Middle frontal gyrus (tissue), 1 donor: ENCODE measurements around the gene AVP.

Source experiments
- DNase-seq: peaks from one replicate; pipeline ENCODE4 v3.0.0-alpha.2; 2015; ENCODE audit warnings: low spot score; ENCODE audit errors: extremely low spot score

Gene AVP

GRCh38 chr20:3047486-3048419 lies 36.8 kb downstream of the AVP start:
- DNase-seq, result no peak

DNA sequence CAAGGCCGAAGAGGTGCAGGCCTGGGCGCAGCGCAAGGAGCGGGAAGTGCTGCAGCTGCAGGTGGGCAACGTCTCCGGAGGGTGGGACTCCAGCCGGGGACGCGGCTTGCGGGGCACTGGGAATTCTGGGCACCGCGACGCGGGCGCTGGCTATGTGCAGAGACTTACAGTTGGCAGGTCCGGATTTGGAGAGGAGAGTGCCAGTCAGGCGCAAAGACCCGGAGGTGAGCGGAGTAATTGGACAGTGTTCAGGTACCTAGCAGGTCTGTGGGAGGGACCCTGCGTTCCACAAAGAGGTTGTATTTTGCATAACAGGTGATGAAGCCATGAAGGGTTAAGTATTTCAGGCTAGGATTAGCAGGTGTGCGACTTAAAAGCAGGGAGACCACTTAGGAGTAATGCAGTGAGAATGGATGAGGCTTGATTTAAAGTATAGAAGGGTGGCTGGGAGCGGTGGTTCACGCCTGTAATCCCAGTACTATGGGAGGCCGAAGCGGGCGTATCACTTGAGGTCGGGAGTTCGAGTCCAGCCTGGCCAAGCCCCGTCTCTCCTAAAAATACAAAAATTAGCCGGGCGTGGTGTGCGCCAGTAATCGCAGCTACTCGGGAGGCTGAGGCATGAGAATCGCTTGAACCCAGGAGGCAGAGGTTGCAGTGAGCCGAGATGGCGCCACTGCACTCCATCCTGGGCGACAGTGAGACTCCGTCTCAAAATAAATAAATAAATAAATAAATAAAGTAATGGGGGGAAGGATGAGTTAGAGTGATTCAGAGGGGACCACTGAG lies 37.7 kb downstream of the AVP start:
- no peak for DNase-seq

- peak; percentile 79 for DNase-seq
These were observed 38.5 kb downstream of the AVP start, which contains the start of gene MRPS26 for GRCh38 chr20:3045816-3046676. MRPS26 (plus strand) TSS chr20:3046052; CDS start chr20:3046069, 17 bp downstream.

- peak; percentile 34 for DNase-seq
These were observed 39.3 kb downstream of the AVP start for GRCh38 chr20:3045042-3045815.

DNA sequence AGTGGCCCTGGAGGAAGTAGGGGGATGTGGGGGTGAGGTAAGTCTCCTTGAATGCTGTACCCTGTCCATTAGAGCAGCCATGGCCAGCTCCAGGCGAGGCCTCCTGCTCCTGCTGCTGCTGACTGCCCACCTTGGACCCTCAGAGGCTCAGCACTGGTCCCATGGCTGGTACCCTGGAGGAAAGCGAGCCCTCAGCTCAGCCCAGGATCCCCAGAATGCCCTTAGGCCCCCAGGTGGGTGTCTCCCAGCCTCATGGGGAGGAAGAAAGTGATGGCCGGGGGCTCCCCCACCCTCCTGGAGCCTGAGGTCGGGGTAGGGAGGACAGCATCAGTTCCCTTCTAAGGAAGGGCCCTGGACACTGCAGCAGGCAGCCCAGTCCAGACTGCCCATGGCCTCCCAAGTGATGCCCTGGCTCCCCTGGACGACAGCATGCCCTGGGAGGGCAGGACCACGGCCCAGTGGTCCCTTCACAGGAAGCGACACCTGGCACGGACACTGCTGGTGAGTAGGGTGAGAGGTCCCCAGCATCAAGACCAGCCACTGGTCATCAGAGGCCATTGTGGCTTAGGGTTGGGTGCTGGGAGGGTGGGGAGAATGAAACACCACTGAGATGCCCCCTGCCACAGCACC lies 40.1 kb downstream of the AVP start:
- DNase-seq, result no peak

DNA sequence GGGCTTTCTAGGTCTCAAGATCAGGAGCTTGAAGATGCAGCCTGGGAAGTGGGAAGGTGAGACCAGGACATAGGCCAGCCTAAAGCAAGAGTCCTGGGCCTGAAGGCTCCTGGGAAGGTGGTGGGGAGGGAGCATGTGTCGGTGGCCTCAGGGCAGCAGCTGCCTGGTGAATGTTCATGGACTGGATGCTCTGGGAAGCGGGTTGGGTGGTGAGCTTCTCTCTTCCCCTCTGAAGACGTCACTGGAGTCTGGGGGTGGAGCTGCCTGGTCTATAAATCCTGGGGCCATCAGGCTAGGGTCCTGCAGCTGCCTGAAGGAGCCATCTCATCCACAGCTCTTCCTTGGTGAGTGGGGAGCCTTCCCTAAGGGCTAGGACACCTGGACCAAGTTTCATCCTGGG lies 41.2 kb downstream of the AVP start, which contains the start of gene GNRH2:
Gene GNRH2 (plus strand): TSS at position 301 of the 400 bp plus-strand sequence. CDS start 793 bp downstream, outside the sequence.
- no peak for DNase-seq

DNA sequence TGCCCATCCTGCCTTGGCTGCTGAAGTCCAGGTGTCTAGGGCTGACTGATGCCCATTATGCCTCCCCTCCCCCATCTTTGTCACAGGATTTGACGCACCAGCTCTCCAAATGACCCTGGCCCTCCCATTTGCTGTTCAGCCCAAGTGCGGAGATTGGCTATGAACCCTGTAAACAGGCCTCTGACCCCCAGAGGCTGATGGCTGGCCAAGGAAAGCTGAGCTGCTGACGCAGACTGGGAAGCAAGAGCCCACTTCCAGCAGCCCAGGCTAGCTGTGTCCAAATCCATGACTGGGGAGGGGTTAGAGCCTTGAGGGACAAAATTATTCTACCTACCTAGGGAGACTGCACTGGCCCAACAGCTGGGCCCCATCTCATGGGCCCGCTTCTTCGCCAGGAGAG lies 41.9 kb downstream of the AVP start:
- DNase-seq, result no peak

DNA sequence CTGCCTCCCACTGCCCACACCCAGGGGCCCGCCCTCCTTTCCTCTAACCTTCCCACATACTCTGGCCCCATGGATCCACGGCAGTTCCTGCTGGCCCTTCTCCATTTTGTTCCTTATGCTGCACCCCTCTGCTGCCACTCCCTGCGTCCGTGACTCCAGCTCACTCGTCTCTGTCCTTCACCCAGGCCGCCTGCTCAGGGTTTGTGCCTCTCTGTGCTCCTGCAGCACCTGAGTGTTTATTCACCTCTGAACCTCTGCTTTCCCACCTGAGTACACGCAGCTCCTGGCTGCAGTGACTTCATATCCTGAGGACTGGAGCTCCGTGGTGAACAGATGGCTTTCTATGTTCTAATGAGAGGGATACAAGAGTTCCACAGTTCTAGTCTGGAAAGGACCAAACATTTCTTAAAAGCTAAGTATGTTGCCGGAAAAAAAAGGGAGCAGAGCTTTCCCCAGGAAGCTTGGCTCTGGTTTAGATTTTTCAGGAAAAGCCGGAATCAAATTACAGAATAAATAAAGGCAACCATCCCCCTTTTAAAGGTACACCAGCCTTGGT lies 42.6 kb downstream of the AVP start:
- peak; percentile 3 for DNase-seq

DNA sequence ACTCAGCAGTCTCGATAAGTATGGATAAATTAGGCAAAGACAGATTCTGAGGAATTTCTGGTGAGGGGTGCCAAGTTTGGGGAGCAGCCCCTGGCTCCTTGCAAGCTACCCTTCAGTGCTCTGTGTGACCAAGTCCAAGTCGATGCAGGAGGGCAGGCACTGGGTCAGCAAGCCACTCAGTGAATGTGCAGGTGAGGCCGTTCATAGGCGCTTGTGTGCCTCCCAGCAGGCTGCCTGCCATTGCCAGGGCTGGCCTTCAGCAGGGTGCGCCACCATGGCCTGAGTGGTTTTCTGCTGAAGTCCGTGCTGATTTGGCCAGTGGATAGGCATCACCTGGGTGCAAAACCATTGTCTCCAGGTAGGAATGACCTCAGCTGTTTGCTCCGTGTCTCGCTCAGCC lies 44.4 kb downstream of the AVP start:
- DNase-seq, result no peak

- DNase-seq, result no peak
These were observed 45.1 kb downstream of the AVP start for GRCh38 chr20:3039426-3039825.

- no peak for DNase-seq
These were observed 46.1 kb downstream of the AVP start for GRCh38 chr20:3038454-3038853.

DNA sequence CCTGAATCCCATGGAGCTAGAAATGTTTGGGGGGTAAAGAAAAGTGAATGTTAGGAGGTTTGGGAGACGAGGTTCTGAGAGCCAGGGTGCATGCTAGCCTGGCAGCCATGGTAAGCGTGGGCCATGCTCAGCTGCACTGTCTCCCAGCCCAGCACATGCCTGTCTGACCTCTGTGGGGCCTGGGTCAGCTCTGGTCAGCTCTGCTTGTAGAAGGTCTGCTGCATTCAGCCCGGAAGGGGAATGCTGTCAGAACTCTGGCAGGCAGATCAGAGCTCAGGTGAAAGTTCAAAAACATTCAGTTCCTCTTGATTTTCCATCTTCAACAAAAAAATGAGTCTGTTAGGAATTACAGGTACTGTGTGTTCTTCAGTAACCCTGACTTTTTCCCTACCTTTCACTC lies 46.9 kb downstream of the AVP start:
- DNase-seq, result no peak

GRCh38 chr20:3032624-3033023 lies 51.9 kb downstream of the AVP start:
- DNase-seq, result no peak
